ENCODE data around the gene HOOK2.
"Not testable (repeated sequence)": the region's sequence is repeated elsewhere in the genome, so short reads cannot be mapped to it uniquely, and the experiment has no call there.

Gene HOOK2

DNA sequence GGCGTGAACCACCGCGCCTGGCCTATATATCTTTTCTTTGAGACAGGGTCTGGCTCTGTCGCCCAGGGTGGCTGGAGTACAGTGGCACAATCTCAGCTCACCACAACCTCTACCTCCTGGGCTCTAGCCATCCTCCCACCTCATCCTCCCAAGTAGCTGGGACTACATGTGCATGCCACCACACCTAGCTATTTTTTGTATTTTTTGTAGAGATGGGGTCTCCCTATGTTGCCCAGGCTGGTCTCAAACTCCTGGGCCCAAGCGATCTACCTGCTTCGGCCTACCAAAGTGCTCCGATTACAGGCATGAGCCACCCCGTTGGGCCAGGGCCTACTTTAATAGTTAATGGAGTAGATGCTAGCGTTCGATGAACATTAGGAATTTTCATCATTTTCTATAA lies 55.1 kb downstream of the HOOK2 start:
- no peak for DNase-seq

GRCh38 chr19:12715929-12716328 lies 59.4 kb downstream of the HOOK2 start:
- DNase-seq = no peak

DNA sequence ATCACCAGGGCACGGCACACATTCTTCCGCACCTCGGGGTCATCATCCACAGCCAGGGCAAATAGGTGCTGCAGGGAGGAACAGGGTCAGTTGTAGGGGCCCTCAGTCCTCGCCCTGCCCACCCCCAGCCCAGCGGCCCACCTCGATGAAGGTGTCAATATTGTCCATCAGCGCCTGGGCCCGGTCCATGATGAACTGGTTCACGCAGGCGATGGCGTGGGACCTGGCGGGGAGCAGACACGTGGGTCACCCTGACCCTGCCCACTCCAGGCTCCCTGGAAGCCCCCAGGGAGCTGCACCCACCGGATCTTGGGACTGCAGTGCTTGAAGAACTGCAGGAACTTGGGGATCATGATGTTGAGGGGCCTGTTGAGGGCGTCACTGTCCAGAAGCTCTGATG lies 60.2 kb downstream of the HOOK2 start:
- no peak for DNase-seq

DNA sequence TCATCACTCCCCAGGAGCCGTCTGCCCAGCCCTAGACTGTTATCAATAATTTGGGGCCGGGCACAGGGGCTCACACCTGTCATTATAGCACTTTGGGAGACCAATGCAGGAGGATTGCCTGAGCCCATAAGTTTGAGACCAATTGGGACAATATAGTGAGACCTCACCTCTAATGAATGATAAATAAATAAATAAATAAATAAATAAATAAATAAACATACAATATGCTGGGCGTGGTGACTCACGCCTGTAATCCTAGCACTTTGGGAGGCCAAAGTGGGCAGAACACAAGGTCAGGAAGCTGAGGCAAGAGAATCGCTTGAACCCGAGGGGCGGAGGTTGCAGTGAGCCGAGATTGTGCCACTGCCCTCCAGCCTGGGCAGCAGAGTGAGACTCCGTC lies 62.0 kb downstream of the HOOK2 start:
- not testable (repeated sequence) for DNase-seq
